Adrenal gland (tissue), 12 donors: Measurements from ENCODE around the gene PCMTD2. TPM values are rescaled to one million over a fixed set of nuclear protein-coding genes. Genes with fewer than 3 reads are reported as not detected.
A peak's percentile ranks its signal among the peaks of the same experiment; 100 is the strongest.

Experiments used
- DNase-seq, 7 donors: peaks; one replicate each; pipeline ENCODE4 v3.0.0-alpha.2; 2019 to 2020
- H3K27ac ChIP-seq, 5 donors: fragments of 200-600 bp; sonication (generic) in 4 of 5; 1 replicate in 3 of 5; 2 replicates in 2 of 5; pipeline versions ENCODE4 v1.5.1 to v1.8.0; 2016 to 2020; ENCODE audit warnings: mild to moderate bottlenecking in 1 of 5
- H3K27me3 ChIP-seq: fragments of 200-600 bp; 2 replicates; pipeline ENCODE4 v1.8.0; 2021
- H3K36me3 ChIP-seq, 2 donors: fragments of 200-600 bp; replicated peaks in 1 of 2; 1 replicate in 1 of 2; 2 replicates in 1 of 2; pipeline versions ENCODE4 v1.5.1 to v1.8.0; 2018 to 2022
- H3K4me1 ChIP-seq, 2 donors: fragments of 200-600 bp; replicated peaks in 1 of 2; 1 replicate in 1 of 2; 2 replicates in 1 of 2; pipeline versions ENCODE4 v1.5.1 to v1.8.0; 2018 to 2021
- H3K4me3 ChIP-seq, 4 donors: fragments of 200-600 bp; sonication (generic) in 3 of 4; one replicate each; pipeline ENCODE4 v1.5.1; 2016 to 2018
- H3K9me3 ChIP-seq, 3 donors: fragments of 200-600 bp; sonication (generic) in 1 of 3; replicated peaks in 1 of 3; 1 replicate in 2 of 3; 2 replicates in 1 of 3; pipeline versions ENCODE4 v1.5.1 to v1.8.0; 2016 to 2021
- POLR2A ChIP-seq, 2 donors: fragments of 450-650 bp; IDR thresholded peaks; one replicate each; pipeline ENCODE4 v1.6.1; 2017; ENCODE audit warnings: antibody characterized with exemption in 2 of 2, mild to moderate bottlenecking in 2 of 2, moderate library complexity in 1 of 2
- WGBS, 4 donors: extraction: QIAGEN DNeasy Blood & Tissue Kit in 2 of 4; methylation state at CpG; one replicate each; pipeline versions ENCODE4 v1.1.5 to v1.1.7; 2013 to 2017; 5-methylcytosine and 5-hydroxymethylcytosine counted together
- intact Hi-C, 2 donors: fragments of 100-400 bp; cut with DNase I; formaldehyde crosslinking; loops; one replicate each; pipeline versions ENCODE4 v1.14.1 to v1.15.0; 2022 to 2023
- polyA plus RNA-seq, 3 donors: library from polyadenylated mRNA; stranded (reverse); fragments of 200-250 nt in 2 of 3; fragments of 350-450 nt in 1 of 3; fragmentation: Illumina TruSeq in 1 of 3; extraction: RNeasy Lipid Tissue Mini Kit (QIAGEN cat#74804) in 1 of 3; gene quantifications; one replicate each; pipeline ENCODE4 v1.2.3, GENCODE V29; 2013 to 2014
- total RNA-seq, 9 donors: library from RNA; depleted of rRNA in 4 of 9; stranded (reverse); fragments of >200 nt in 4 of 9; fragments of 120-200 nt in 1 of 9; fragmentation: NEBNext Ultra II Directional in 1 of 9; extraction: Animal tissue kit (Norgen Biotek cat#: 25700) in 1 of 9; gene quantifications; one replicate each; pipeline versions ENCODE4 v1.1.0 to v1.2.4, GENCODE V29; 2013 to 2023
- TF ChIP-seq, protein P1 (sequence below), 6 experiments: fragments of 450-650 bp in 4 of 6; fragments of 200-600 bp in 2 of 6; sonication (generic) in 1 of 6; IDR thresholded peaks; 1 replicate in 5 of 6; 2 replicates in 1 of 6; pipeline versions ENCODE4 v1.5.1 to v1.8.0; 2016 to 2021; ENCODE audit warnings: antibody characterized with exemption in 6 of 6, mild to moderate bottlenecking in 2 of 6, moderate library complexity in 1 of 6
- donor health status: healthy with polysubstance abuse.
- donor health status: Bipolar disorder and iron deficiency.
- donor health status: DM: yes; HTN: yes; CAD: no.
- donor health status: DM: no; HTN: no; CAD: no.
- donor health status: DM: no; HTN: no; CAD: no.
- donor health status: DM: yes; HTN: yes; CAD: no.

PCMTD2 gene
- total and polyA plus RNA-seq, 12 donors = 32.0 to 120 (median 62.5) TPM

- DNase-seq = peak in 1 of 7 donors; percentile 51
- H3K9me3 ChIP-seq = no peaks in the 10 kb centered on the region
- H3K4me1 ChIP-seq = peaks cover 16 to 54% of the 10 kb centered on the region in 2 donors
- TF ChIP-seq POLR2A (IDR thresholded peaks at IDR 0.05) = no peak
- TF ChIP-seq, protein P1, sequence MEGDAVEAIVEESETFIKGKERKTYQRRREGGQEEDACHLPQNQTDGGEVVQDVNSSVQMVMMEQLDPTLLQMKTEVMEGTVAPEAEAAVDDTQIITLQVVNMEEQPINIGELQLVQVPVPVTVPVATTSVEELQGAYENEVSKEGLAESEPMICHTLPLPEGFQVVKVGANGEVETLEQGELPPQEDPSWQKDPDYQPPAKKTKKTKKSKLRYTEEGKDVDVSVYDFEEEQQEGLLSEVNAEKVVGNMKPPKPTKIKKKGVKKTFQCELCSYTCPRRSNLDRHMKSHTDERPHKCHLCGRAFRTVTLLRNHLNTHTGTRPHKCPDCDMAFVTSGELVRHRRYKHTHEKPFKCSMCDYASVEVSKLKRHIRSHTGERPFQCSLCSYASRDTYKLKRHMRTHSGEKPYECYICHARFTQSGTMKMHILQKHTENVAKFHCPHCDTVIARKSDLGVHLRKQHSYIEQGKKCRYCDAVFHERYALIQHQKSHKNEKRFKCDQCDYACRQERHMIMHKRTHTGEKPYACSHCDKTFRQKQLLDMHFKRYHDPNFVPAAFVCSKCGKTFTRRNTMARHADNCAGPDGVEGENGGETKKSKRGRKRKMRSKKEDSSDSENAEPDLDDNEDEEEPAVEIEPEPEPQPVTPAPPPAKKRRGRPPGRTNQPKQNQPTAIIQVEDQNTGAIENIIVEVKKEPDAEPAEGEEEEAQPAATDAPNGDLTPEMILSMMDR (IDR thresholded peaks at IDR 0.05) = no peak
- 26 to 30% (median 29%) methylated on average over 15 of the region's 15 CpGs for WGBS, 4 donors
- peak overlapping the region in 3 of 4 donors; percentile 53 to 99 (median 97) for H3K4me3 ChIP-seq
- intact Hi-C loops = no loop called here
- peaks cover 0 to 3% of the 10 kb centered on the region in 2 donors for H3K36me3 ChIP-seq
- H3K27ac ChIP-seq = peak overlapping the region in 3 of 5 donors; percentile 71 to 86 (median 84)
- H3K27me3 ChIP-seq = no peaks in the 10 kb centered on the region
These were observed 861 bp downstream of the PCMTD2 start for GRCh38 chr20:64256282-64256935.

DNA sequence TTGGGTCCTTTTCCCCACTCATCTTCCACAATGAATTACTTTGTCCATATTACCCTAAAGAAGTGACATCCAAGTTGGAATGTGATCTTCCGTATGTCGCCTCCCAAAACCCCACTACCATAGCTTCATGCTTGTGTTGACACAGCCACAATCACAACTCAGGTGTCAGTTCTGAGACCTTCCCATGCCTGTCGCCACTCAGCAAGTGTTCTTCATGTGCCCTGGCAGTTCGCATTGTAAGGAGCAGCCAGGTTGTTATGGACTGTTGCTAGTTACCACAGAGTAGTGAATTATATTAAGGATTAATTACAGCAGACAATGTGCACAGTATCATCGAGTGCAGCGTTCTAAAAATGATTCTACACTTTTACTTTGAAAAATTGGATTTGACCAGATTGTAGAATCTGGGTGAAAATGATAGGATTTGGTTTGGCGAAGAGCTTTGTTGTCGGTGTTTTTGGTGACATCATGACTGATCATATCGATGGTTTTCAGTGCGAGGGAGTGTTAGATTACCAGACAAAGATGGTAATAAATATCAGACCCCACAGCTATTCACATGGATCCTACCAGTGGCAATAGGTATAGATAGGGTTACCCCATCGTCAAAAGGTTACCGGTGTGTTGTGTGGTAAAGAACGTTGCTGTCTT, 1.7 kb downstream of the PCMTD2 start:
- intact Hi-C loops = no loop called here
- Histone ChIP-seq H3K9me3 (no peaks in the 10 kb centered on the region), H3K4me3 (no peak overlapping the region)

DNA sequence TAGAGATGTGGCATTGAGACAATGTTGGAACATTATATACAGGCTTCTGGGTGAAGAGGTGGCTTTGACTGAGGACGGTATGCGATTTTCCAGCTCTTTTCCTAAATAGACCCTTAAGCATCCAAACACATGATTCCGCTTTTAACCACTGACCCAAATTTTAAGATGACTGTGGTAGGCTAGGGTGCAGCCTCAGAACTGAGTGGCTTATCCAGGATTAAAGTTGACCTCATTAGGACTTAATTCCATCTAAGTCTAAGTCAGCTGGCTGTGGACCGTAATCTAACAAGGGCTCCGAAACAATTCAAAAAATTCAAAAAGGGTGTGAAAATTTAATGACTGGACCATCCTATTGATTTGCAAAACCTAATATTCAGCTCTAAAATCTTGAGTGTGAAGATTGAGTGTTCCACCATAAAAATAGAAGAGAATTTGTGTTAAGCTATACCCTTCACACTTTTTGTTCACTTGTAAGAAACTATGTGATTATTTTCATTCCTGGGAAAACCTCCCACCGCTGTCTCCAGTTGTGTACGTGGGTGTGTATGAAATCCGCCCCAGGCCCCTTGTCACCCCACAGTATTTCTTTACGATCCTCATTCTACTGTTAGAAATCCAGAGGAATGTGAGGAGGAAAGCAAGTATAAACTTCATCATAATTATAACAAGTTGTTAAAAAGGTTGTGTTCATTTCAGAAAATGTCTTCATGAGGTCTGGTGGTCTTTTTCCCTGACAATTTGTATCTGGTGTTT, 2.7 kb downstream of the PCMTD2 start:
- Histone ChIP-seq H3K4me3 (no peak overlapping the region), H3K27ac (no peak overlapping the region), H3K27me3 (no peaks in the 10 kb centered on the region), H3K4me1 (peaks cover 16 to 59% of the 10 kb centered on the region in 2 donors), H3K36me3 (peaks cover 0 to 10% of the 10 kb centered on the region in 2 donors), H3K9me3 (no peaks in the 10 kb centered on the region)
- intact Hi-C loops = no loop called here
- DNase-seq = no peak
- WGBS, 4 donors = 92 to 96% (median 93%) methylated on average over 9 of the region's 9 CpGs
- TF ChIP-seq POLR2A (IDR thresholded peaks at IDR 0.05) = no peak
- TF ChIP-seq, protein P1 (IDR thresholded peaks at IDR 0.05) = no peak

More for the DNA sequence above, 1.7 kb downstream of the PCMTD2 start:
- peaks cover 0 to 3% of the 10 kb centered on the region in 2 donors for H3K36me3 ChIP-seq
- DNase-seq = peak in 1 of 7 donors; percentile 54
- H3K4me1 ChIP-seq = peaks cover 16 to 59% of the 10 kb centered on the region in 2 donors
- 88 to 93% (median 89%) methylated on average over 13 of the region's 13 CpGs for WGBS, 4 donors
- TF ChIP-seq, protein P1 (IDR thresholded peaks at IDR 0.05) = no peak
- no peak for TF ChIP-seq POLR2A (IDR thresholded peaks at IDR 0.05)
- H3K27ac ChIP-seq = no peak overlapping the region
- H3K27me3 ChIP-seq = no peaks in the 10 kb centered on the region

DNA sequence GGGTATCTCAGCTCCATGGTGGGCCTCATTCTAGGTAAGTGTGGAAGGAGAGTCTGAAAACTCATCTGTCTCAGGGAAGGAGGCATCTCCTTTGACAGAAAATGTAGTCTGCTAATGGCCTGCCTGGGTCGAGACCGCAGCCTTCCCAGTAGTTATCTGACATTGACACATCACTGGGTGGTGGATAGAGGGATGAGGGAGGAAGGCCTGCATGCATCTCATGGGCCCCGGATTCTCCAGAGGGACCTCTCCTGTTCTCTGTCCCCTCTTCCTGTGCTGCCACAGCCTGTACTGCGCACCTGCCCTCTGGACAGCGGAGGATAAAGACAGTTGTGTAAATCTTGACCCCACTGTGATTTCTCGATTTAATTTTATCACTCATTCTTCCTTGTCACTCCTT, 4.7 kb downstream of the PCMTD2 start:
- Histone ChIP-seq H3K27me3 (no peaks in the 10 kb centered on the region), H3K27ac (peak overlapping the region in 1 of 5 donors; percentile 71), H3K9me3 (no peaks in the 10 kb centered on the region), H3K4me1 (peaks cover 16 to 65% of the 10 kb centered on the region in 2 donors), H3K36me3 (peaks cover 0 to 10% of the 10 kb centered on the region in 2 donors), H3K4me3 (no peak overlapping the region)
- DNase-seq = peak in 1 of 7 donors; percentile 45
- WGBS, 4 donors = 63 to 79% (median 68%) methylated on average over 6 of the region's 6 CpGs
- TF ChIP-seq, protein P1 (IDR thresholded peaks at IDR 0.05) = no peak
- no peak for TF ChIP-seq POLR2A (IDR thresholded peaks at IDR 0.05)
- intact Hi-C loops = no loop called here
